ENCODE measurements around the gene PCDHB15.

The PCDHB15 gene

DNA sequence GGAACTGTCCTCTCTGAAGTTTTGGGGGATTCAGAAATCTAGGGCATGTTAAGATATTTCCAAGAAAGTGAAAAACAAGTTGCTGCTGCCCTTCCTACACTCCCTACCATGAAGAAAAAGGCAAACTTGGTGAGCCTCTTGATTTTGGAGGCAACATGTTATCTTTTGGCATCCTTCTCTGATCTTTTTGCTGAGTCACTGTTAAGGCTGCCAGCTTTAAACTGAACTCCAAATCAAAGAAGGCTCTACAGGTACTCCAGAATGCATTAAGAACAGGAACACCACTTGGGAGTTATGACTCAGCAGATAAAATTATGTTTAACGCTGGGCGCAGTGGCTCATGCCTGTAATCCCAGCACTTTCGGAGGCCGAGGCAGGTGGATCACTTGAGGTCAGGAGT is 24.0 kb downstream of the PCDHB15 start:
- Histone ChIP-seq H3K4me3 (ENCODE audit: low read length) (no peak overlapping the region), H3K4me1 (ENCODE audit: insufficient read depth, low read length) (no peaks in the 10 kb centered on the region), H2AFZ (ENCODE audit: low read depth, low read length) (no peak overlapping the region), H3K27me3 (ENCODE audit: insufficient read depth, low read length) (no peaks in the 10 kb centered on the region), H3K9me3 (ENCODE audit: low read length) (peaks cover 33% of the 10 kb centered on the region), H3K36me3 (ENCODE audit: insufficient read depth, low read length) (no peaks in the 10 kb centered on the region)

DNA sequence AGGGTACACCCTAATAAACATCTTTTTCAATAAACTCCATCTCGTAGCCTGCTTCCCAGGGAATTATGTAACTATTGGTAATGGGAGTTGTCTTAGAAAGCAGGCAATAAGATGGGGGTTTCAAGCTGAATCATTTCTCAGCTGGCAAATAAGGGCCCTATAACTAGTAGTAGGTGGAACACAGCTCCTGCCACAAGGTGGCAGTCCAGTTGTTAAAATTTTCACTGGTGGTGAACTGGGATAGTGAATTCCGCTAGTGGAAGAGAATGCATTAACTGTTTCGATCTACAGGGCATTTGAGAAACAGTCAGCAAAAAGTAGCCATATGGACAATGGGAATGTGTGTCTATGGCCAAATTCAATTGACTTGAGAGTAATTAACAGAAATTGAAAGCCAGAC is 27.7 kb downstream of the PCDHB15 start:
- no peak overlapping the region for H2AFZ ChIP-seq (ENCODE audit: low read depth, low read length)
- H3K36me3 ChIP-seq (ENCODE audit: insufficient read depth, low read length) = no peaks in the 10 kb centered on the region
- H3K4me1 ChIP-seq (ENCODE audit: insufficient read depth, low read length) = no peaks in the 10 kb centered on the region
- H3K27me3 ChIP-seq (ENCODE audit: insufficient read depth, low read length) = no peaks in the 10 kb centered on the region
- H3K4me3 ChIP-seq (ENCODE audit: low read length) = no peak overlapping the region
- H3K9me3 ChIP-seq (ENCODE audit: low read length) = peaks cover 19% of the 10 kb centered on the region

DNA sequence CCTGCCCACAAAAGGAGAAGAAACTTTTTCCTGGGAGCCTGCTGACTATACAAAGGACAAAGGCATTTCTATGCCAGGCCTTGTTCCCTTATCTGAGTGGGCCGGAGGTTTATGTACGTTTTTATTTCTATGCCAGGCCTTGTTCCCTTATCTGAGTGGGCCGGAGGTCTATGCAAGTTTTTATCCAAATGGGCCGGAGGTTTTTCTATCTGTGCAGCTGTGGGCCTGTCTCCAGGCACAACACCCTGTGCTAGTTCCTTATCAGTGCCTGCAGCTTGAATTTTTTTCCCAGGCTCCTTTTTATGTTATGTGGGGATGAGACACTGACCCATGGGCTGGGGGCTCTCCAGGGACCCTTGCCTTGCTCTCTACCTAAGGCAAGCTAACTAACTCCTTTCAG is 53.2 kb downstream of the PCDHB15 start:
- Histone ChIP-seq H3K4me3 (ENCODE audit: low read length) (no peak overlapping the region), H2AFZ (ENCODE audit: low read depth, low read length) (no peak overlapping the region), H3K36me3 (ENCODE audit: insufficient read depth, low read length) (no peaks in the 10 kb centered on the region), H3K27me3 (ENCODE audit: insufficient read depth, low read length) (no peaks in the 10 kb centered on the region), H3K9me3 (ENCODE audit: low read length) (peaks cover 14% of the 10 kb centered on the region), H3K4me1 (ENCODE audit: insufficient read depth, low read length) (no peaks in the 10 kb centered on the region)
